CD4-positive, alpha-beta T cell treated with Interleukin-10 for 1 hour (primary cell): ENCODE measurements around the gene ZFHX3.

Experiments
- DNase-seq: peaks from one replicate; pipeline ENCODE4 v3.0.0-alpha.2; 2020

The ZFHX3 gene

GRCh38 chr16:72969812-72970211 lies 78.1 kb downstream of the ZFHX3 start:
- no peak for DNase-seq

DNA sequence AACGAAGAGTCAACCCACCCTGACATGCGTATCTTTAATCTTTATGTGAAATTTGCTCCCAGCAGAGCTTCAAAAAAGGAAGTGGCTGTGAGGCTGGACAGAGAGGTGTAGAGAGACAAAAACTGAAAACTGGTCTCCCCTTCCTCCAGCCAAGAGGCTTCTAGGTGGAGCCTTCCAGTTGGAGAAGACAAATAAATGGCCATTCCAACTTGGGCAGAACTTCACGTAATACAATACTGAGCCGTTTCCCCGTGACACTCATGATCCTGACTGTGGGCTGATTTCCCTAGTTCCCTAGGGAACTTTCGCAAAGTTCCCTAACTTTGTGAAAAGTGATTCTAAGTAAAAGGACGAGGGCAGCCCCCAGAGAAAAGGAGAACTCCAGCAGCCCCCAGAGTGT lies 78.8 kb downstream of the ZFHX3 start:
- no peak for DNase-seq

GRCh38 chr16:72967941-72968340 lies 80.0 kb downstream of the ZFHX3 start:
- DNase-seq = no peak

GRCh38 chr16:72963533-72964315 lies 84.2 kb downstream of the ZFHX3 start:
- DNase-seq = no peak

DNA sequence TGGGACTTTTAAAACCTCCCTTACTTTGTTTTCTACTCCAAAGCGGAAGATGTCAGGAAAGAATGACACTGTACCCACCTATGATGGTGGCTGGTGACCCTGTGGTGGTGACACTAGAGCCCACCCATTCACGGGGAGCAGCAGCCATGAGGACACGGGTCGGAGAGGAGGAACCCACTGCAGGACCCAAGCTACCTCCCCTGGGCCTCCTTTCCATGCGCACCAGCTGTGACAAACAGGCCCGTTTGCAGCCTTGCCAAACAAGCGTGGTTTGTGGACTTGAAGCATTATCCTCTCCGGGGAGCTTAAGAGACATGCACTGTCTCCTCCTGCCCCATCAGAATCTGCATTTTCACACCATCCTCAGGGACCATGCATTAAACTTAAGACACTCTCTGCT lies 85.6 kb downstream of the ZFHX3 start:
- no peak for DNase-seq

GRCh38 chr16:72961863-72962262 lies 86.1 kb downstream of the ZFHX3 start:
- no peak for DNase-seq

- no peak for DNase-seq
These were observed 86.7 kb downstream of the ZFHX3 start for GRCh38 chr16:72961115-72961832.

DNA sequence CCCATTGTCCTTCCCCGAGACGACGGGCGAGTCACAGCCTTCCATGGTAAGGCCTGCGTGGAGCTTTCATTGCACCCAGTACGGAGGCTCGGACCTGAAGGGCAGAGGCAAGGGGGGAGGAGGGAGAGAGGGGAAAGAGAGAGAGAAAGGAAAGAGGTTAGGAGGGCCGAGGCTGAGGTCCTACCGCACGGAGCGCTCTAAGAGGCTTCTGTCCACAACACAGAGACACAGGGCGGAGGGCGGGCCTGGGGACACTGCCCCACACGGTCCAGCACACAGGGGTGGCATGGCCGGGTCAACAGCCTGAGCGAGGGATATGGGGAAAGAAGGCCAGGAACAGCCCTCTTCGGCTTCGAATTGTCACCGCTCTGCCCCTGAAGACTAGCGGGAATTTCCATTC lies 87.8 kb downstream of the ZFHX3 start:
- DNase-seq = no peak

DNA sequence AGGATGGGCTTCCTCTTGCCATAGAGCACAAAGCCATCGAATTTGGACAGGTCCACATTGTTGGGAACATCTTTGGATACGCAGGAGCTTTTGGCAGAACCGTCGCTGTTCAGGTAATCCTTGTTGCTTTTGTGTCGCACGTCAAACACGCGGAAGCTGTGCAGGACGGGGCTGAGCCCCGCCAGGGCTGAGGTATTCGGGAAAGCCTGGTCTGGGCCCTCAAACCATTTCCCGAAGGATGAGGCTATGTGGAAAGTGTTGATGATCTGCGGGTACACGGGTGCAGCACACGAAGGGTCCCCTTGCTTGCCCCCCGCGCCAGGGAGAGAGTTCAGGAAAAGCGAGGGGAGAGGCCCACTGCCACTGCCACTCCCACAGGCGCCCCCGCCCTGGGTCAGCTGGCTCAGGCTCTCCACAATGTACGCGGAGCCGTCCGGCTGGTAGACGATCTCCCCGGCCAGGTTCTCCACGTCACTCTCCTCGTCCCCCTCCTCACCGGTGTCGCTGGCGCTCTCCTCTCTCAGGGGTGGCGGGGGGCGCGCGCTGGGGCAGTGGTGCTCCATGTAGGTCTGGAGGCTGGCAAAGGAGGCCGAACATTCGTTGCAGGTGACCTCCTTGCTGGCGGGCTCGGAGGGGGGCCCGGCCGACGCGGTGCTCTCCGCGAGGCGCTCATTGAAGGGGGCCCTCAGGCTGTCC lies 88.5 kb downstream of the ZFHX3 start:
- no peak for DNase-seq

DNA sequence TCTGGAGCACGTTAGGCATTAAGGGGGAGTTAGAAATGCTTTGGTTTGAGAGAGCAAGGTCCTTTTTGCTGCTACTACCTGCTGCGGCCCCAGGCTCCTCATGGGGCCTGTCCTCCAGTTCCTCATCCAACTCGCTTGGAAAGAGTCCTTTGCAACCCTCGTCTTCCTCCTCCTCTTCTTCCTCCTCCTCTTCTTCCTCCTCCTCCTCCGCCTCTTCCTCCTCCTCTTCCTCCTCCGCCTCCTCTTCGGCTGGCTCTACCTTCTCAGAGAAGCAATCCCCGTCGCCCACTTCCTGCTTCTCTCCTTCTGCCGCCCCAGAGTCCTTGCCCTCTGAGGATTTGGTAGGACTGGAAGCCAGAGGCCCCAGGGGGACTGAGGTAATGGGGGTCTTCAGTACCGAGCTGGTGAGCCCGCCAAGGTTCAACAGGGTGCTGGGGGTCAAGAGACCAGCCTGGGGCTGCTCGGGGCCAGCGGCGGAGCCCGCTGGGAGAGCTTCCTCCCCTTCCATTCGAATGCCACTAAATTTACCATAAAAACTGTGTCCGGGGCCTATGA lies 89.3 kb downstream of the ZFHX3 start:
- DNase-seq = no peak

DNA sequence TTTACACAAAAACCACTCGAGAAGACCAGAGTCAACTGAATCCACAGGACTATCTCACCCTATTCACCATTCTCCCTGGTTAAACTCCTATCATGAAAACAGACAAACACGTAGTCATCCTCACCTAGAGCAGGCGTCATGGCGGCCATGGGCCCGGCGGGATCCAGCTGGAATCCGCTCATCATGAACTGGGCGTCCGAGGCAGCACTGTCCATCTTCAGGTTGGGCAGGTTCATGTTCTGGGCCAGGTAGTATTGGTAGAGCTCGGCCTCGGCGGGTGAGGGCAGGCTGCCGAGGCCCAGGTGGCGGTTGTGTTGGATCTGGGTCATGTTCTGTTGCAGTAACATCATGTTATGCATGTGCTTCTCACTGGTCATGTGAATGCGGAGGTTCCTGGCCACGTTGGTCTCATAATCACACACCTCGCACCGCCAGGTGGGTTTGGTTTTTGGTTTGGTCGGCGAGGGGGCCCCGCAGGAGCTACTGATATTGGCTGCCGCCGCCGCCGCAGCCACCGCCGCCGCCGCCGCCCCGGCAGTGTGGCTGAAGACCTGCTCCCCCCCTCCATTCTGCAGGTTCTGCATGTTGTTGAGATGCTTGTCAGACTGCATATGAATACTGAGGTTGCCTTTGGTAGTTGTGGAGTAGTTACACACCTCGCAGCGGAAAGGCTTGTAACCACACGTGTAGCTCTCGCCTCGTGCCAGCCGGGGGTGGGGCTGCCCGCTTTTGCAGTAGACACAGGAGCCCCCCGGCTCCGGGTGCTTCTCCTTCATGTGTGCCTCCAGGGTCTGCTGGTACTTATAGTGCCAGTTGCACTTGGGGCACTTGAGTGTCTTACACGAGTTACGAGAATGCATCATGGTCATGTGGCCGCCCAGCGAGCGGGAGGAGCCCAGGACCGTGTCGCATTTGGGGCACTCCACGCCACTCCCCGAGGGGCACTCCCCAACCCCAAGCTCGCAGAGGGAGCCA lies 90.3 kb downstream of the ZFHX3 start:
- DNase-seq = no peak

- no peak for DNase-seq
These were observed 91.5 kb downstream of the ZFHX3 start for GRCh38 chr16:72956124-72957064.

- no peak for DNase-seq
These were observed 95.1 kb downstream of the ZFHX3 start for GRCh38 chr16:72952811-72953271.

DNA sequence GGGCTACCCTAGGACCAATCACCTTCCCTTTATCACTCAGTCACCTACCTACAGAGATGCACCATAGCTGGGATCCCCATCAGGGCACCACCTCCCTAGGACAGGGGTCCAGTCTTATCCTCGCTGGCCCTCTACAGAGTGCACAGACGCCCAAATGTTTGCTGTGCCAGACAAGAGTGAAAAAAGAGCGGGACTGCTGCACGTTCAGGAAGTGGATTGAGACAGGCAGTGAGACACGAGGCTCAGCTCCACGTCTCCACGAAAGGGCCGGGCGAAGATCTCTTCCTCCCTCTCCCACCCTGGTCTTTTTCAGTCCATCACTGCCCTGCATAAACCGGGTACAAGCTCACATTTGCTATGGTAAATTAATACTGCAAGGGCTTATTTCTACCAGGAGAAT lies 95.5 kb downstream of the ZFHX3 start:
- no peak for DNase-seq

DNA sequence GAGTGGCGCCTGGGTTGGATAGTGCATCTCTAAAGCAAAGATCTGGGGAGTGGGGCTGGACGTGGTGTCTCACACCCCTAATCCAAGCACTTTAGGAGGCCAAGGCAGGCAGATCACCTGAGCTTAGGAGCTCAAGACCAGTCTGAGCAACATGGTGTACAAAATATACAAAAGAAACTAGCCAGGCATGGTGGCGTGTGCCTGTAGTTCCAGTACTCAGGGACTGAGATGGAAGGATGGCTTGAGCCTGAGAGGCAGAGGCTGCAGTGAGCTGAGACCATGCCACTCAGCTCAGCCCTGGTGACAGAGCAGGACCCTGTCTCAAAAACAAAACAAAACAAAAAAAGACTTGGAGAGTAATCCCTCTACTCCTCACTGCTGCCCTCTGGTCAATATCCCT lies 96.0 kb downstream of the ZFHX3 start:
- DNase-seq = no peak

GRCh38 chr16:72950669-72951068 lies 97.3 kb downstream of the ZFHX3 start:
- no peak for DNase-seq

DNA sequence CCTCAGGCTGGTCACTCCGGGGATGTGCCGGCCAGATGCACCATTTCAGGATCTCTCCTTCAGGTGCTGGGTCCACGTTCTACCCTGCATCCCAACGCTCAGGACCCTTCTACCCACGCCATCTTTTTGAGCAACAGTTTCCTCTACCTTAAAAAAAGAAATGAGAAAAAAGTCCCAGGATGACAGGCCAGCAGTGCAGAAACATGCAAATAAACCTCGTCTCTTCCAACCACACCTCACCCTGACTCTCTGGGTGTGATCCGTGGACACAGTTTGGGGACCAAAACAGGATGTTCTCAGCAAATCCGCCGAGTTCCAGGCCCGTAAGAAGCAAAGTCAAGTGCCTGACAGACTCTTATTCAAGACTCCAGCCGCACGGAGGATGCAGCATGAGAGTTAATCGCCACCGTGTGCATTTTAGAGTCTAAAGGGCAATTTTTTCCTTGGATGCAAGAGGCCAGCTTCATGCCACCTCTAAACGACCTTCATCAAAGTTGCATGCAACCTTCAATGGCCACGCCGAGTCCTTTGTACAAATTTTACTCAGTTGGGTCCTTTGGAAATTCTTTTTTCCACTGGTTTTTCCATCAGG lies 99.6 kb downstream of the ZFHX3 start:
- DNase-seq = no peak

DNA sequence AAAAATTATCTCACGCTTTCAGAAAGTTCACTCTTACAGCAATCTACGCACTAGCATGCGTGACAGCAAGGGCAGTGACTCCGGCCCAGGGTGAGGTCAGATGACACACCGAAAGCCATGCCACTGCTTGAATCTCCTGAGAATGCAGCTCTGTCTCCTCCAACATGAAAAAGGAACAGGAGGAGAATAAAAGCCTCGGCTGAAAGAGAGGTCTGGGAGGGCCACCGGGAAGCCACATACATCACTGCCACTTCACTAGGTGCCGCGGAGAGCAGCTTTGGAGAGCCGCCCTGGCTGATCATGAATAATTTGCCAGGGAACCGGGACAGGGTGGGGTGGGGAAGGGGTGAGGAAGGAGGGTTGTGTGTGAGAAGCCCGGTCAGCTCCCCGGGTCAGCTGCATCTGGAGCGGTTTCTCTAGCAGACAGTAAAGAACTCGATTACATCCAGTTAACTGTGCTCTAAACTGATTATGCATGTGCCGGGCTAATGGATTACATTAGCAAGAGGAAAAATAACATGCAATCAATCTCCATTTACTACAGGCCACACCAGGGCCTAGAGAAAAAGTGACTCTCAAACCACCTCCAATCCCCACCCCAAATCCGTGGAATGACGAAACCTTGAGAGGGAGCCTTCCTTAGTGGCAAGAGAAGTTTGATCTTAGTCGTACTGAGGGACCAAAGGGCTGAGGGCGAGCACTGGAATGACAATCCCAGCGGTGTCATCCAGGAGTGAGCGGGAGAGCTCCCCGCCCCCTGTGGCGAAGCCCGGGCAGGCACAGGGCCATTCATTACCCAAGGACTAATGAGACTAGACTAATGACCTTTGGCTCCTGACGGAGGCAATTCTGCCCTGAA lies 100.3 kb downstream of the ZFHX3 start:
- no peak for DNase-seq

DNA sequence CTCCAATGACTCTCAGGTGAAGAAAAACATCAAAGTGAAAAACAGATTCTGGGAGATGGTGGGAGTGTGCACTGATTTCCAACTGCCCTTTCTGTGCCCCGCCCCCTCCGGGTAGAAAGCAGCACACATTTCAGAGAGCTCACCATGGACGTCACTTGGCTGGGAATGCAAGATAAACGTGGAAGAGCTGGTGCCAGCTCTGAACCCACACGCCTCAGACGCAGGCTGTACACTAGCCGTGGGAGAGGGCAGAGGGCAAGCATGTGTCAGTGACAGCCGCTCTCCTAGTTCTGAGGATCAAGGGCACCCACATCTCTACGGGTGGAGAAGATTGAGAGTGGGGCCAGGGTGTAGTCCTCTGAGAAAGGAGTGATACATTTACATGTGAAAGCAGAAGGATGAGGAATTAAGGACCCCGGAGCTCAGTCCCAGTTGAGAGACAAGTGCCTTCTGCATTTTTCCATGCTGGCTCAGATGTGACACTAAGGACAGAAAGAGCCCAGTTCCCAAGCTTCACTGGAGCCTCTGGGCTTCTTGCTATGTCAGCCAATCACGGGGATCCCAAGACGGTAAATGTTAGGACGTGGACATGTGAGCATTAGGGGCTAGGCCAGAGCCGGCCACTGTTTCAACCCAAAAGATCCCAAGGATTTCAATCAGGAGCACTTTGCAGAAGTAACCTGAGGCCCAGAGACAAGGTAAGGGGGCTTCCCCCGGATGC lies 101.3 kb downstream of the ZFHX3 start:
- DNase-seq = no peak
